ENCODE data around the gene ASB12. TPM values are rescaled to one million over a fixed set of nuclear protein-coding genes. Genes with fewer than 3 reads are reported as not detected.

Gene ASB12
- polyA plus RNA-seq, 1 donor = 24.3 TPM

GRCh38 chrX:64186974-64187761 lies 43.2 kb downstream of the ASB12 start:
- DNase-seq = no peak

DNA sequence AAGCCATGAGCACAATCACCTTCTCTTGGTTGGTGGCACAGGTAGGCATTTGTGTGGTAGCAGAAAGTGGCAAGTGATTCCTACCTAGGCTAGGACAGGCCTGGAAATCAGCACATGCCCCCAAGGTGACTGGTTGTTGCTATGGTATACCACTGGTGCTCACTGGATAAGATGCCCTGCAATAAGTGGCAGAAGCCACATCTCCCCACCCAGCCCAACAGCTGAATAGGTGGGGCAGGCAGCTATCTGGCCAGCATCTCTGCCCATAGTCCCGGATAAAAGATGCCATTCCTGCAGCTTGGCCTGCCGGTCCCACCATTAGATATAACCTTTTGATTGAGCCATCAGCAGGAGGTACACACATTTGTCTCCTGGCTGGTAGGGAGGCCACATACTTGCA lies 46.0 kb downstream of the ASB12 start:
- no peak for DNase-seq

GRCh38 chrX:64182208-64182607 lies 48.2 kb downstream of the ASB12 start:
- DNase-seq = no peak

GRCh38 chrX:64176876-64177275 lies 53.5 kb downstream of the ASB12 start:
- no peak for DNase-seq

Other genes with a start within 250 kb of the ASB12 start
- 6.2 TPM for gene AMER1, start 24.9 kb downstream of the ASB12 start, polyA plus RNA-seq (ENCODE audit: insufficient read length)
- 1.2 TPM for gene MTMR8, start 164.8 kb upstream of the ASB12 start, polyA plus RNA-seq (ENCODE audit: insufficient read length)